Measurements from ENCODE around the gene PBX4.

PBX4 gene

DNA sequence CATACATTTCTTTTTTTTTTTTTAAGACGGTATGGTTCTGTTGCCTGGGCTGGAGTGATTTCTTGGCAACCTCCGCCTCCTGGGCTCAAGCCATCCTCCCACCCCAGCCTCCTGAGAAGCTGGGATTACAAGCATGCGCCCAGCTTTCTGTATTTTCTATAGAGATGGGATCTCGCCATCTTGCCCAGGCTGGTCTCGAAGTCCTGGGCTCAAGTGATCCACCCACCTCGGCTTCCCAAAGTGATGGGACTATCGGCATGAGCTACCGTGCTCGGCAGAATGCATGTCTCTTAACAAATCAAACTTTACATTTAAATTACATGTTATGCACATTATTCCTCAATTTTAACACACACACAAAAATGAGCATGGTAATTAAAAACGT, 101.3 kb downstream of the PBX4 start:
- FAIRE-seq = no peak

- FAIRE-seq = no peak
These were observed 102.6 kb downstream of the PBX4 start, which contains the start of gene NDUFA13 for GRCh38 chr19:19515642-19516519. NDUFA13 (plus strand) TSS chr19:19516225; CDS start chr19:19516239, 14 bp downstream.

GRCh38 chr19:19514881-19515641, 103.4 kb downstream of the PBX4 start, which contains the start of gene TSSK6:
TSSK6 (minus strand) TSS chr19:19515548; CDS start chr19:19515427, 121 bp downstream.
- FAIRE-seq = no peak

DNA sequence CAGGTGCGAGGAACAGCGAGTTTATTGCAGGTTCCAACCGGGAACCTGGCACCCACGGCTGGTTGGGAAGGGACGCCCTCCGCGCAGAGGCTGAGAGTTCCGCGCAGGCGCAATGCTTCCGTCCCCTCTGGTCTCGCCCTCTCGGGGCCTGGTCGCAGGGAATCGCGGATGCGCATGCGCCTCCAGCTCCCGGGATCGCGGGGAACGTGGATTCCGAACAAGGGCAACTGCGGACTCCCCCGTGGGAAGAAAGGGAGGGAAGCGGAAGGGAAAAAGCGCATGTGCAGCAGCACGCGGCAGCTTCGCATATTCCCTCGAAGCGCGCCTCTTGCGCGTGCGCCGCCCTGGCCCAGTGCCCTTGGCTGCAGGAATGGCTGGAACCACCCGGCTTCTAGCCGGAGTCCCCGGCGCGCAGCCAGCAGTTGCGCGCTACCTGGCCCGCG, 104.3 kb downstream of the PBX4 start:
- FAIRE-seq = no peak

DNA sequence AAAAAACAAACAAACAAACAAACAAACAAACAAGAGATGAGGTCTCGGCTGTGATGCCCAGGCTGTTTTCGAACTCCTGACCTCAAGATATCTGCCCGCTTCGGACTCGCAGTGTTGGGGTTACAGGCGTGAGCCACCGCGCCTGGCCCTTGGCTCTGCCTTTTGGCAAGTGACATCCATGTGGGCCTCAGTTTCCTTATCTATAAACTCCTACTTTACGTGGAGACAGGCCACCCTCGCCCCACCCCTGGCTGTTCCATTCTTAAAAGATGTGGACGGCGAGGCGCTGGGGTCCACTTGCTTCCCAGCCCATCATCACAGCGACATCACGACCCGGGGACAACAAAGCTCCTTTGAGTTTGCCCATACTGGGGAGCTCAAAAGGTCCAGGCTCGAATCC, 104.8 kb downstream of the PBX4 start:
- FAIRE-seq = no peak

Measured in TTC549 (cell line).